ENCODE results near the gene SPIRE2. TPM values are rescaled to one million over a fixed set of nuclear protein-coding genes. Genes with fewer than 3 reads are reported as not detected.

SPIRE2 gene
- total and polyA plus RNA-seq, 2 of the 13 experiments (the other 11 are each of a cell fraction or from before 2014, with no cell fraction given), result 13.3 to 37.5 TPM

GRCh38 chr16:89919535-89920406, 91.5 kb downstream of the SPIRE2 start (continued):
- no peak for TF ChIP-seq ZBTB14 (CRISPR knock-in tag; IDR thresholded peaks at IDR 0.05)
- TF ChIP-seq ZNF230 (CRISPR knock-in tag; IDR thresholded peaks at IDR 0.05), result no peak
- no peak for TF ChIP-seq ATF7-NPFF (CRISPR knock-in tag; IDR thresholded peaks at IDR 0.05; ENCODE audit: low read depth)
- TF ChIP-seq TFE3 (CRISPR knock-in tag; IDR thresholded peaks at IDR 0.05), result no peak
- no peak for TF ChIP-seq ZBTB20 (CRISPR knock-in tag; IDR thresholded peaks at IDR 0.05; ENCODE audit: borderline replicate concordance, low read depth)
- no peak for TF ChIP-seq CBFB (CRISPR knock-in tag; IDR thresholded peaks at IDR 0.05)
- TF ChIP-seq HES4 (CRISPR knock-in tag; IDR thresholded peaks at IDR 0.05; ENCODE audit: borderline replicate concordance), result no peak
- no peak for TF ChIP-seq ZNF432 (CRISPR knock-in tag; IDR thresholded peaks at IDR 0.05; ENCODE audit: borderline replicate concordance)
- TF ChIP-seq ZSCAN9 (CRISPR knock-in tag; IDR thresholded peaks at IDR 0.05; ENCODE audit: borderline replicate concordance), result no peak
- no peak for TF ChIP-seq E2F2 (CRISPR knock-in tag; IDR thresholded peaks at IDR 0.05; ENCODE audit: borderline replicate concordance)
- peak; percentile 29; the same call in 1 of the 2 replicates for TF ChIP-seq GABPB1 (CRISPR knock-in tag; IDR thresholded peaks at IDR 0.05)
- no peak for TF ChIP-seq TBP (CRISPR knock-in tag; IDR thresholded peaks at IDR 0.05)
- TF ChIP-seq ZNF691 (CRISPR knock-in tag; IDR thresholded peaks at IDR 0.05; ENCODE audit: borderline replicate concordance, low read depth), result no peak
- TF ChIP-seq SALL1 (CRISPR knock-in tag; IDR thresholded peaks at IDR 0.05), result no peak
- TF ChIP-seq AGO1 (IDR thresholded peaks at IDR 0.05; ENCODE audit: low read depth, low read length, poor library complexity, severe bottlenecking), result peak; percentile 21
- no peak for TF ChIP-seq AKAP8 (CRISPR knock-in tag; IDR thresholded peaks at IDR 0.05)
- TF ChIP-seq USF2 (IDR thresholded peaks at IDR 0.05; ENCODE audit: low read depth, low read length), result no peak
- no peak for TF ChIP-seq USF2 (CRISPR knock-in tag; IDR thresholded peaks at IDR 0.05; ENCODE audit: borderline replicate concordance)
- no peak for TF ChIP-seq ZNF850 (CRISPR knock-in tag; conservative IDR thresholded peaks at IDR 0.05)

Data from HepG2 (cell line).